DOHH2 (cell line): ENCODE results near the gene RAB6B.

Source experiments
- EZH2phosphoT487 ChIP-seq: fragments of 200-600 bp; sonication (generic); IDR thresholded peaks from 2 replicates; pipeline ENCODE4 v1.6.1; 2017; ENCODE audit warnings: borderline replicate concordance, mild to moderate bottlenecking, antibody characterized with exemption, low read length, moderate library complexity, mixed read lengths
- TF ChIP-seq, protein P1 (sequence below): fragments of 200-600 bp; sonication (generic); IDR thresholded peaks from one replicate; pipeline ENCODE4 v1.5.1; 2014; ENCODE audit warnings: antibody characterized with exemption, mild to moderate bottlenecking, low read depth, low read length; ENCODE audit not compliant: poor library complexity, severe bottlenecking

DNA sequence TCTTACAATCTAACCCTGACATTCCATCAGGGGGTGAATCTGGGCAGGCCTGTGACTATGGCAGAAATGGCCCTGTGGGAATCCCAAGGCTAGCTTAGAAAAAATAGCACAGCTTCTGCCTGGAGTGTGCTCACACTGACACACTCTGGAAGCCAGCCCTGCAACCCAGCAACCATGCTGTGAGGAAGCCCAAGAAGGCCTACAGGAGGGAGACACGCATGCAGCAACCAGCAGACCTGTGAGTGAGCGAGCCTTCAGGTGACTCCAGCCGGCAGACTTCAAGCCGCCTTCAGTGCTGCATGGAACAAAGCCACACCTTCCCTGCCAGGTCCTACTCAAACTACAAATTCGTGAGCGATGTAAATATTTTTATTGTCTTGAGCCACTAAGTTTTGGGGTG, 26.1 kb downstream of the RAB6B start:
- TF ChIP-seq, protein P1, sequence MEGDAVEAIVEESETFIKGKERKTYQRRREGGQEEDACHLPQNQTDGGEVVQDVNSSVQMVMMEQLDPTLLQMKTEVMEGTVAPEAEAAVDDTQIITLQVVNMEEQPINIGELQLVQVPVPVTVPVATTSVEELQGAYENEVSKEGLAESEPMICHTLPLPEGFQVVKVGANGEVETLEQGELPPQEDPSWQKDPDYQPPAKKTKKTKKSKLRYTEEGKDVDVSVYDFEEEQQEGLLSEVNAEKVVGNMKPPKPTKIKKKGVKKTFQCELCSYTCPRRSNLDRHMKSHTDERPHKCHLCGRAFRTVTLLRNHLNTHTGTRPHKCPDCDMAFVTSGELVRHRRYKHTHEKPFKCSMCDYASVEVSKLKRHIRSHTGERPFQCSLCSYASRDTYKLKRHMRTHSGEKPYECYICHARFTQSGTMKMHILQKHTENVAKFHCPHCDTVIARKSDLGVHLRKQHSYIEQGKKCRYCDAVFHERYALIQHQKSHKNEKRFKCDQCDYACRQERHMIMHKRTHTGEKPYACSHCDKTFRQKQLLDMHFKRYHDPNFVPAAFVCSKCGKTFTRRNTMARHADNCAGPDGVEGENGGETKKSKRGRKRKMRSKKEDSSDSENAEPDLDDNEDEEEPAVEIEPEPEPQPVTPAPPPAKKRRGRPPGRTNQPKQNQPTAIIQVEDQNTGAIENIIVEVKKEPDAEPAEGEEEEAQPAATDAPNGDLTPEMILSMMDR = no peak
- no peak for TF ChIP-seq EZH2phosphoT487
